Activated CD4-positive, alpha-beta T cell treated with anti-CD3 and anti-CD28 coated beads, Interleukin-2, amount 50 U/mL, for 4 hours (primary cell): ENCODE measurements around the gene PRODH.
A peak's percentile ranks its signal among the peaks of the same experiment; 100 is the strongest.
"Not testable (repeated sequence)": the region's sequence is repeated elsewhere in the genome, so short reads cannot be mapped to it uniquely, and the experiment has no call there.

Experiments used
- DNase-seq, 2 experiments: peaks; one replicate each; pipeline ENCODE4 v3.0.0-alpha.2; 2020

Gene PRODH

DNA sequence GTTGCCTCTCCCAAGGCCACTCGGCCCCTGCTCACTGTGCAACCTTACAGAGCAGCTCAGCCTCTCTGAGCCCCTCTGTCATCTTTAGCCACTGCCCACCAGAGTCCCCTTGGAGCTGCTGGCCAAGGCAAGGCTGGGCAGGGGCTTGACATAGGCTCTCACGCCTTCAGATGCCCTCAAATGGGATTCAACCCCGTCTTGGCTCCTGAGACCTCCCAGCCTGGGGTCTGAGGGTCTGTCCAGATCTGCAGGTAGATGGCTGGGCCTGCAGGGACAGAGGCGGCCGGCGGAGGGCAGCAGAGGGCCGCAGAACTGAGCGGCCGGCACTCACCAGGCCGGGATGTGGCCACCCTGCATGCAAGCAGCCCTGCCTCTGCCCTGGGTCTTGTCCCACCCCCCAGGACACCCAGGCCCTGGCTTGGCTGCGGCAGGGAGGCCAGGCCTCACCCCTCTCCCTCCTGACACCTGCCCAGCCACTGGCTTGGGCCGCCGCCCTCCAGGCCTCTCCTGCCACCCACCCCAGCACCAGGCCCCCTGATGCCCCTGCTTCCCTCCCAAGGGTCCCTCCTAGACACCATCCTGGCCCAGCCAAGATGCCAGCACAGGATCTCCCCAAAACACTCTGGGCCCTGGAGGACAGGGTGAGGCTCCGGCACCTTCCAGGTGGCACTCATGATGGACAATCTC, 18.4 kb upstream of the PRODH start:
- peak; percentile 37 to 41 for DNase-seq

DNA sequence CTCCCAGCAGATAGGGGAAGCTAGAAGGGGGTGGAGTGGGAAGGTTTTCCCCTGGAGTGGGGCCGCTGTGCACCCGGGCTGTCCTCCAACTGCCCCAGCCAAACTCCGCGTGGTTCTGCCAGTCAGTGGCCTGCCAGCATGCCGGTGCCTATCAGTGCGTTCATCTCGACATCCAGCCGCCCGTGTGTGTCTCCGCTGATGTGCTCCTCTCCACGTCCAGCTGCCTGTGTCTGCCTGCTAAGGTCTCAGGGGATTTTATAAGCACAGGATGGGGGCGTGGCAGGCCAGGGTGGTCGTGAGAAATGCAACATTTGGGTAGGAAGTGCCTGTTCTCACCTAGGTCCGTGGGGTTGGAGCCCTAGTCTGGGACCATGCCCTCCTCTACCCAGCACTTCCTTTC, 17.0 kb upstream of the PRODH start:
- DNase-seq = not testable (repeated sequence)

GRCh38 chr22:18952022-18952421, 15.9 kb upstream of the PRODH start:
- no peak for DNase-seq

GRCh38 chr22:18950141-18950540, 14.0 kb upstream of the PRODH start:
- DNase-seq = no peak

DNA sequence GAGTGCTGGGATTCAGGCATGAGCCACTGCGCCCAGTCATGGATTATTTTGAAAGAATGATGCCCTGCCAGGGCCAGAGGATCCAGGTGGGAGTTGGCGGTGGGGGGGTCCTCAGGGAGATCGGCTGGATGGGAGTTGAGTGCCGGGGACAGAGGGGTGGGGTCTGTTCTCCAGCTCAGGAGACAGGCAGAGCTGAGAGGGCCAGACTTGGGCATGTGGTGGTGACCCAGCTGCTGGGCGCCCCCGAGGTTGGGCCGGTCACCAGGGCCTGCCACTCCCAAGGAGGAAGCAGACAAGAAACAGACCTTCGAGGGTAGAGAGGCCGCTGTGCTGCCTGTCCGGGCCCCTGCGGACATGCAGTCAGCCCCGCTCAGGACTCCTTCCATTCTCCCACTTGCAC, 11.8 kb upstream of the PRODH start:
- no peak for DNase-seq

DNA sequence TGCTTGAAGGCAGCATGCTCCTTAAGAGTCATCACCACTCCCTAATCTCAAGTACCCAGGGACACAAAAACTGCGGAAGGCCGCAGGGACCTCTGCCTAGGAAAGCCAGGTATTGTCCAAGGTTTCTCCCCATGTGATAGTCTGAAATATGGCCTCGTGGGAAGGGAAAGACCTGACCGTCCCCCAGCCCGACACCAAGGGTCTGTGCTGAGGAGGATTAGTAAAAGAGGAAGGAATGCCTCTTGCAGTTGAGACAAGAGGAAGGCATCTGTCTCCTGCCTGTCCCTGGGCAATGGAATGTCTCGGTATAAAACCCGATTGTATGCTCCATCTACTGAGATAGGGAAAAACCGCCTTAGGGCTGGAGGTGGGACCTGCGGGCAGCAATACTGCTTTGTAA, 11.0 kb upstream of the PRODH start:
- not testable (repeated sequence) for DNase-seq

- DNase-seq = not testable (repeated sequence)
Observed at GRCh38 chr22:18938691-18939090, 2.6 kb upstream of the PRODH start.

- not testable (repeated sequence) for DNase-seq
Observed at GRCh38 chr22:18934688-18935087, 1.4 kb downstream of the PRODH start.

GRCh38 chr22:18933914-18934313, 2.2 kb downstream of the PRODH start:
- no peak for DNase-seq

DNA sequence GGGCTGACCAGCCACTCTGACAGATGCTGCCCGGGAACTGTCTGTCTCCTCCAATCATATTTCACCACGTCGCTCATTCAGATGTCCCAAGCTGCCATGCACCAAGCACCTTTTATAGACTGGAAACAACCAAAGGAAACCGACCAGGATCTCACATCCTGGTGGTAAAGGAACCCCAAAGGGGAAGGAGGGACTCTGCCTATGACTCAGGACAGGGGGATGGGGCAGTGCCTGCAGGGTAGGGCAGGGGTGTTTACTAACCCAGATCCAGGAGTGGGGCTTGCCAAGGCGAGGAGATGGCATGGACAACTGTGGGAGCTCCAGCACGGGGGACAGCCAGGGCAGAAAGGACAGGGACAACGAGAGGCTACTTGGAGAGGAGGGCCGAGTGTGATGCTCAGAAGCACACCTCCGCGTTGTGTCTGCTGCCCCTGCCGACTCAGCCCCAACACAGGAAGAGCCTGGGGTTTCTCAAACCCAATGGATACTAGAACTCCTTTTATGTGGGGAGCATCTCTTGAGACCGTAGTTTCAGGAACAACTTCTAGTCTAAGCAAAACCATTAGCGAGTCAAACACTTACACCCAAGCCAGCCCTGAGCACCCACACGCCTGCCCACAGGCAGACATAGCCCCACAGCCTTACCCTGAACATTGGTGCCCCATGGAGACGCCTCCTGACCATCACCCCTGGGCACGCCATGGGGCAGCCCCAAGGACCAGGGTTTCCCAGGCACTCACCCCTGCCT, 4.0 kb downstream of the PRODH start:
- DNase-seq = no peak

- no peak for DNase-seq
Observed at GRCh38 chr22:18929459-18929858, 6.6 kb downstream of the PRODH start.

DNA sequence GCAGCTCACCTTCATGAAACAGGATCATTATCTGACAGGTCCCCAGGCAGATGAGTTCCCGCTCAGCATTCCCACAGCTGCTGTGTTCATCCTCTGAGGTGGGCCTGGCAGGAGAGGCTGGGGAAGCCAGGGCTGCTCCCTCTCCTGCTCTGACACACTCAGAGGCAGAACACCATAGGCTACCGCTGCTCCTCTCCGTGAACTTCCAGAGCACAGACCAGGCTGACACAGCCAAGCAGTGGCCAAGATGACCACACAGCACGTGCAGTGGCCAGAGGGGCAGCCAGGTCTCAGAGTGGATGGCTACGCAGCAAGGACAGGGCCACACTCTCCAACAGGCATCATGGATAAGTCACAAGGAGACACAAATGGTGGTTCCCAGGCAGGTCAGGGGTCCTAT, 8.5 kb downstream of the PRODH start:
- no peak for DNase-seq

DNA sequence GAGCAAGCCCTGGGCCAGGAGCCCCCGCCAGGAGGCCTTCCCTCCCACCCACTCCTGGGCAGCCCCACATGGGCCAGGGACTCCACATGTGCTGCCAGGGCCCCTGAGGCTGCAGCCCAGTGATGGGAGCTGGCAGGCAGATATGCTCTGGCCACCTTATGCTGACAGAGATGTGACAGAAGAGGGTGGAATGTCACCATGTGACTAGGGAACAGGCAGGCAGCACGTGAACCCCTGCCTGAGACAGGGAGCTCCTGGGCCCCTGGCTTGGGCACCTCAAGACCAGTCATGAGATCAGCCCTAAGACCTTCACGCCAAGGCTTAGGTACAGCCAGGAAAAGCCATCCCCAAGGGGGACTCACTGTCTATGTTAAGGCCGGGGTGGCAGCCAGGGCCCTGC, 9.1 kb downstream of the PRODH start:
- DNase-seq = no peak

DNA sequence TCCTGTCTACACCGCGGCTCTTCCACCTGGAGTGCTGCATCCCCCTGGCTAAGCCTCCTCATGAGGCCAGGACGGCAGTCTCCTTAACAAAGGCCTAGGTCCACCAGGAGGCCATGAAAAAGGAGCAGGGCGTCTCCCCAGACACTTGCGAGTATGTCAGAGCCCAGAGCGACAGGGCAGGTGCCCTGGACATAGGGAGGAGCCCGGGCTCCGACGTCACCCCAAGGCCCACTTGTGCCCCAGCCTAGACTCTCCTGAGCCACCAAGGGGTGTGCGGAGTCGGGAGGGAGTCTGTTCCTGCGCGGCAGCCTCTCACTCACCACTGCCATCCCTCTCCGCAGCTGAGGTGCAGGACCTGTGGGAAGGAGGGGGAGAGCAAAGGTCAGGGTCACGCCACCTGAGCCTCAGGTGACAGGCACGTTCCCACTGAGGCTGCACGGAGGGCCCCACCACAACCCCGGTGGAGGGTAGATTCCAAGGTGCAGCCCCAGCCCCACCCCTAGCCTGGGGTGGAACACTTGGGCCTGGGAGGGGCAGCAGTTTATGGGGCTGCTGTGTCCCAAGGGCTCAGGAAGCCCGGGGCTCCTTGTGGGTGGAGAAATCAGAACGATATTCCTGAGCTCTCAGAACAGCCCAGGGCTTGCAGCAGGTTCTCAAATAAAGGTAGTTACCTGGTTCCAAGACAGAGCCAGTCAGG, 10.6 kb downstream of the PRODH start:
- no peak for DNase-seq

DNA sequence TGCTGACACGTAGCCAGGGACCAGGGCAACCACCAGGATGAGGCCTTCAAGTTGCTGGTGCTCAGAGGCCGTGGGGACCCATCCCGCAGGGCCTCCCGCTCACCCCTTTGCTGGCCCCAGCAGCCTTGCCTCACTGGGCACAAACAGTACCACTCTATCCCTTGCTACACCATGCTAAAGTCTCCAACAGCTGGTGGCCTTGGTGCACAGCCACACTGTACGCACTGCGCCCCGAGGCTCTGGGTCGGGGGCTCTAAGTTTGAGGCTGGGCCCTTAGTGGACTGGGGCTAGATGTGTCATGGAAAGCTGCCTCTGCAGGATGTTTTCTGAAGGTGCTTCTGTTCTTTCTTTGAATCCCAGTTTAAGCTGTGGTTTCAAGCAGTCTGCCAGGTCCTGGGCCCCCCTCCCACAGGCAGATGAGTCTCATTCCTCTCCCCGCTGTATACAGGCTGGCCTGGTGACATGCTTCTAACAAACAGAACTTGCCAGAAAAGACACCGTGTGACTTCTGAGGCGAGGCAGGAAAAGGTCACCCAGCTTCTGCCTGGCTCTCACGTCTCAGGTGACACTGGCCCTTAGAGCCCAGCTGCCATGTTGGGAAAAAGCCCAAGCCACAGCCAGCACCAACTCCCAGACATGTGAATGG, 15.7 kb downstream of the PRODH start:
- not testable (repeated sequence) for DNase-seq

DNA sequence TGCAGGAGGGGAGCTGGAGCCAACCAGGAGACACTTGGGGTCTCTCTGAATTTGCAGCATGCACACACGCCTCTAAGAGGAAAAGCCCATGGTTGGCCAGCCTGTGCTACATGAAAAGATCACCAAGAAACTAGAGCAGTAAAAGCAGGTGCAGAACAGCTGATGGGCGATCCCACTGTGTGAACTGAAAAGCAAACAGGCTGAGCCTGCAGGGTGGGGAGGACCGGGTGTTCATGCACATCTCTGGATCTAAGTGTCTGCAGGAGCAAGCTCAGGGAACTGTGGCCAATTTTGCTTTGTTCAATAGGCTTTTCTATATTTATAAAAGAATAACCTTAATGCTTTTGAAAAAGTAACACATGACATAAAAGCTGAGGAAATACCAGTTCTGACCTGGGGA, 18.3 kb downstream of the PRODH start:
- not testable (repeated sequence) for DNase-seq

DNA sequence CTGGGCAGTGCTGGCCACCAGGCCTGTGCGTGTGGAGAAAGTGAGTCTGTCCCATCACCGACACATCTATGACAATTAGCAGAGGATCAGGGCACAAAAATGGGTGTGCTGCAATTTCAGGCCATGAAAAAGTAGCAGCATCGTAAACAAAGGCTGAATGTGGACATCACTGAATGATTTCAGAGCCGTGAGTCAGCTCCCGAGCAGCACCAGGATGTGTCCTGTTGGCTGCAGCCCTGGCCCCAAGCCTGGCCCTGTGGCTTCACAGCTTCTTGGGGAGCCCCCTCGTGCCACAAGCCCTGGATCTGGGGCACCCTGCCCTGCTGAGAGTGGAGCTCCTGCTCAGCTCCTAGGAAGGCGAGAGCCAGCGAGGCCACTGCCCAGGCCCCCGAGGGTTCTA, 20.5 kb downstream of the PRODH start:
- DNase-seq = not testable (repeated sequence)

DNA sequence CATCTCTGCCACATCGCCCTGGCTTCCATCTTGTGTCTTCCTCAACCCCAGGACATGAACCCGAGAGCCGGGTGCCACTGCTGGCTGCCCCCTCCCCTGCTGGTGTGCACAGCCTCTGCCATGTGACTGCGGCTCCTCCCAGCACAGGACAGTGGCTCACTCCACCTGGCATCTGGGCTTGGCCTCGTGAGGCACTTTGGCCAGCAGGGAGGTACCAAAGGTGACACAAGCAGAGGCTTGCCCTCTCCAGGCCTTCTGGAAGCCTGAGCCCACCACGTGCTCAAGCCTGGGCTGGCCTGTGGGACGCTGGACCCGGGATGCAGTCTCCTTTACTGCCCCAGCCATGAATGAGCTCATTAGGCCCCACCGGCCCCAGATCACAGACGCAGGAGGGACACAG, 21.5 kb downstream of the PRODH start:
- DNase-seq = not testable (repeated sequence)

DNA sequence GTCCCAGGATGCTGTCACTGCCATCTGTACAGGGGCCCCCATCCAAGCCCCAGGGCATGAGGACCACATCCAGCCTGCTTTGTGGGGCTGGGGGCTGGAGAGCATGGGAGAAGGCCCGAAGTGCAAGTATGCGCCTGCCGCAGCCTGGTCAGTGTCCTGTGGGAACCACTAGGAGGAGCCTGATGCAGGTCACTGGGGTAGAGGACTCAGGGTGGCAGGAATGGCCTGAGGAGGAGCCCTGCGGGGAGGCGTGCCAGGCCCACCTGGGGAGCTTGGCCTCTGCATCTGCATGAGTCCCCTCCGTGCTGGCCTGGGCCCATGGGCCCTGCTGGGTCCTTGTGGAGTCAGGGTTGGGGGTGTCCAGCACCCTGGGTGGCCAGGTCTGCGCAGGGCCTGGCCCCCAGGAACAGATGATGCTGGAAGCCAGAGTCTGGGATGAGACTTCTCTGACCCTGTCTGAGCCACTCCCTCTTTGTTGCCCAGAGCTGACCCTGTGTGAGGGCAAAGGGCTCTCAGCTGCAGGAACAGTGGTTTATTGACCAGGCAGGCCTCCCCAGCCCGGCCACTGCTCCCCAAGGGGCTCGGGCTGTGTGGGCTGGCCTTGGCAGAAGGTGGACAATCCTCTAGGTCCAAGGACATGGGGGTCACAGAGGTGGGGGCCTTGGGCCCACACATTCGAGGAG, 23.7 kb downstream of the PRODH start:
- DNase-seq = not testable (repeated sequence)

- not testable (repeated sequence) for DNase-seq
Observed at GRCh38 chr22:18911535-18911934, 24.6 kb downstream of the PRODH start.

DNA sequence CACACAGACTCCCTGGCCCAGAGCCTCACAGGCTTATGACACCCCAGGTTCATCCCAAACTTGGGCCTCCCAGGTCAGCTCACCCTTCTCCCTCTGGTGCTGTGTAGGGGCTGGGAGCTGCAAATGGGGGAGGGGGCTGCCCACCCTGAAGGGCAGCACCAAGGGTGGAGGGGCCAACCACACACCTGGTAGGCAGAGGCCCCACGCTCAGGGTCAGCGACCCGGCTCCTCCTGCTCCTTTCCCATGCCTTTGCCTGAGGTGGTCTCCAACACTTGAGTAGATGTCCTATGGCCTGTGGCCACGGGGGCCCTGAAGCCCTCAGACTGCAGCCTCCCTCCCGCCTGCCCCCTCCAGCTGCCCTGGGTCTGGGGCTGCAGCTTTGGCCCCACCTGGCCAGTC, 26.5 kb downstream of the PRODH start:
- DNase-seq = no peak

- DNase-seq = no peak
Observed at GRCh38 chr22:18906896-18907295, 29.2 kb downstream of the PRODH start.

DNA sequence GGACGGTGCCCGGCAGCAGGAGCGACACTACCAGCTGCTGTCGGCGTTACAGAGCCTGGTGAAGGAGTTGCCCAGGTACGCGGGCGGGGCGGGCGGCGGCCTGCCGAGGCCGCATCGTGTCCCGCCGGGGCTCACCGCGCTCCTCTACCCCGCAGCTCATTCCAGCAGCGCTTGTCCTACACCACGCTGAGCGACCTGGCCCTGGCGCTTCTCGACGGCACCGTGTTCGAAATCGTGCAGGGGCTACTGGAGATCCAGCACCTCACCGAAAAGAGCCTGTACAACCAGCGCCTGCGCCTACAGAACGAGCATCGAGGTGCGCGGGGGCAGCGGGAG, 29.7 kb downstream of the PRODH start:
- not testable (repeated sequence) for DNase-seq
